ENCODE measurements around the gene MTAP.

DNA sequence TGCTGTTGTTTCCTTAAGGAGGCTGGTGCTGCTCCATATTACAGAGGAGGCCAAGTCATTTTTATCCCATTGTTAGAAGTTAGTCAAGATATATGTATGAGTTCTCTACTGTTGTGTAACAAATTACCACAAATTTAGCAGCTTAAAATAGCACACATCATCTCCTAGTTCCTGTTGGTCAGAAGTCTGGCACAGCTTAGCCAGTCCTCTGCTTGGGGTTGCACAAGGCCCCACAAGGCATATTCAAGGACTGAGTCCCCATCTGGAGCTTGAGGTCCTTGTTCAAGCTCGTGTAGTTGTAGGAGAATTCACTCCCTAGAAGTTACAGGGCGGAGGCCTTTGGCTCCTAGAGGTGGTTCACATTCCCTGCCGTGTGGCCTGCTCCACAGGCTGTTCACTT is 14.7 kb downstream of the MTAP start:
- TF ChIP-seq, protein P1, sequence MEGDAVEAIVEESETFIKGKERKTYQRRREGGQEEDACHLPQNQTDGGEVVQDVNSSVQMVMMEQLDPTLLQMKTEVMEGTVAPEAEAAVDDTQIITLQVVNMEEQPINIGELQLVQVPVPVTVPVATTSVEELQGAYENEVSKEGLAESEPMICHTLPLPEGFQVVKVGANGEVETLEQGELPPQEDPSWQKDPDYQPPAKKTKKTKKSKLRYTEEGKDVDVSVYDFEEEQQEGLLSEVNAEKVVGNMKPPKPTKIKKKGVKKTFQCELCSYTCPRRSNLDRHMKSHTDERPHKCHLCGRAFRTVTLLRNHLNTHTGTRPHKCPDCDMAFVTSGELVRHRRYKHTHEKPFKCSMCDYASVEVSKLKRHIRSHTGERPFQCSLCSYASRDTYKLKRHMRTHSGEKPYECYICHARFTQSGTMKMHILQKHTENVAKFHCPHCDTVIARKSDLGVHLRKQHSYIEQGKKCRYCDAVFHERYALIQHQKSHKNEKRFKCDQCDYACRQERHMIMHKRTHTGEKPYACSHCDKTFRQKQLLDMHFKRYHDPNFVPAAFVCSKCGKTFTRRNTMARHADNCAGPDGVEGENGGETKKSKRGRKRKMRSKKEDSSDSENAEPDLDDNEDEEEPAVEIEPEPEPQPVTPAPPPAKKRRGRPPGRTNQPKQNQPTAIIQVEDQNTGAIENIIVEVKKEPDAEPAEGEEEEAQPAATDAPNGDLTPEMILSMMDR (IDR thresholded peaks at IDR 0.05; ENCODE audit: borderline replicate concordance, extremely low read depth, low read length, poor library complexity, severe bottlenecking): no peak
- no peak for TF ChIP-seq EZH2 (IDR thresholded peaks at IDR 0.05; ENCODE audit: borderline replicate concordance, low read depth, low read length, severe bottlenecking)
